GM19468 (cell line): Measurements from ENCODE around the gene STXBP1.

Experiments used
- ATAC-seq: cut with Tn5 transposase; IDR thresholded peaks from one replicate; pipeline ENCODE4 v1.9.1; 2021; ENCODE audit warnings: mild to moderate bottlenecking, moderate library complexity, moderate number of reproducible peaks; ENCODE audit not compliant: unreplicated experiment; ENCODE audit errors: extremely low read depth

The STXBP1 gene

DNA sequence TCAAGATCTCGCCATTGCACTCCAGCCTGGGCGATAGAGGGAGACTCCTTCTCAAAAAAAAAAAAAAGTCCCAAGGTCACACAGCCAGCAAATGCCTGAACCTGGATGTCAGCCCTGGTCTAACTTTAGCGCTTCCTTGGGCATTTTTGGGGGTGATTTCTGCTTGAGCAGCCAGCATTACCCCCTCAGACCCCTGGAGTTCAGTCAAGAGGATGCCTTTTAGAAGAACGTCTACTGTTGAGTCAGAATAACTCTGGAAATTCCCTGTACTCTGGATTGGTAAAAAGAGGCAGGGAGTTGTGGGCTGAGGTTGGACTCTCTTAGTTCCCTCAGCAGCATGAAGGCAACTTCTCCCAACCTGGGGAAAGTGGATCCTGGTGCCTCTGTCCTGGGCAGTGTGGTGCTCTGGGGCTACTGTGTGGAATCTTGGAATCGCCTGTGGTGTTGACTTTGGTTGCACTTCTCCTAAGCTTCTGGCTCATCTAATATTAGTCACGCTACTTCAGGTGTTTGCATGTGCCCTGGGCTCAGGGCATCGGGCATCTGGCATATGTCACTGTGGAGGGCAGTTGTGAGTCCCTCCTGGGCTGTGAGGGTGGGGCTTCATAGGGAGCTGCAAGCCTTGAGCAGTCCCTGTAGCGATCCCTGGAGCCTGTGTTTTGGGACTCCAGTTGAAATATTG lies 32.2 kb downstream of the STXBP1 start:
- ATAC-seq, result no peak

DNA sequence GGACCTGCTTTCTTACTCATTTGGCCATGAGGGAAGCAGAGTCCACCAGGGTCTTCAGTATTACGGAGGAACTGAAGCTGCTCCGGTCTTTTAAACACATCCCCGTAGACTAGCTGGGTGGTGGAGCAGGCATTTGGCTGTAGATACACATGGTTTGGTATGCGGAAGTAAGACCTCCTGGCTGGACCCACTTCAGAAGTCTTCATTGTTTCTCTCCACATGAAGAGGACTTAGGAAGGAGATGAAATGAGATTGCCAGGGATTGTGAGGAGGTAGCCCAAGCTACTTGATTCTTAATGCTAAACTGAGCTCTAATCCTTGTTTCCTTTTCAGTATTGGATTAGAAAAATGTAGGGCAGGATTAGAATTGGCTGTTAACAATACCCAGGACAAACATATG lies 32.9 kb downstream of the STXBP1 start:
- no peak for ATAC-seq

DNA sequence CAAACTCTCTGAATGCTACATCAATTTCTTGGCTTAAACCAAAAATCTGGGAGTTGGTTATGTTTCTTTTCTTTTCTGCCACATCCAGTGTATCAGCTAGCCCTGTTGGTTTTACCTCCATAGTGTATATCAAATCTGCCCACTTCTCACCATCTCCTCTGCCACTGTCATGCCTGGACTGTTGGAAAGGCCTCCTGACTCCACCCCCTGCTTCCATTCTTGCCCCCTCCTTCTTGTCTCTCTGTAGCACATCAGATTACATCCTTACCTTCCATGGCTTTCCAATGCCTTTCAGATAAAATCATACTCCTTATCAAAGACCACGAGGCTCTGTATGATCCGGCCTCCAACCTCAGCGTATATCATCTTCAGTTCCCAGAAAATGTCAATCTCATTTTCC lies 35.4 kb downstream of the STXBP1 start:
- no peak for ATAC-seq

DNA sequence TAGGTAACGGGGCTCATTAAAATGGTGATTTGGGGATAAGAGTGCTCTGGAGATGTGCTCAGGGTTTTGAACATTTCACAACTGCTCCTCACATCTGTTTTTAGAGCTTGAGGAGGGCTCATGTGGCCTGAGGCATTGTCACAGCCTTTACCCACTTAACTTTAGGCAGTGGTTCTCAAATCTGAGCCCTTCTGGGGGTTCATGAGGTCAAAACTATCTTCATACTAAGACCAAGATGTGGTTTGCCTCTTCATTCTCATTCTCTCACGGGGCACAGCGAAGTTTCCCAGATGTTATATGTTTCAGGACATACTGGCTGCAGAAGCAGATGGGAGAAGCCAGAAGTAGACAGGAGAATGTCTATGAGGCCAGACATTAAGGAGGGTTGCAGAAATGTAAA lies 38.4 kb downstream of the STXBP1 start:
- ATAC-seq, result no peak

DNA sequence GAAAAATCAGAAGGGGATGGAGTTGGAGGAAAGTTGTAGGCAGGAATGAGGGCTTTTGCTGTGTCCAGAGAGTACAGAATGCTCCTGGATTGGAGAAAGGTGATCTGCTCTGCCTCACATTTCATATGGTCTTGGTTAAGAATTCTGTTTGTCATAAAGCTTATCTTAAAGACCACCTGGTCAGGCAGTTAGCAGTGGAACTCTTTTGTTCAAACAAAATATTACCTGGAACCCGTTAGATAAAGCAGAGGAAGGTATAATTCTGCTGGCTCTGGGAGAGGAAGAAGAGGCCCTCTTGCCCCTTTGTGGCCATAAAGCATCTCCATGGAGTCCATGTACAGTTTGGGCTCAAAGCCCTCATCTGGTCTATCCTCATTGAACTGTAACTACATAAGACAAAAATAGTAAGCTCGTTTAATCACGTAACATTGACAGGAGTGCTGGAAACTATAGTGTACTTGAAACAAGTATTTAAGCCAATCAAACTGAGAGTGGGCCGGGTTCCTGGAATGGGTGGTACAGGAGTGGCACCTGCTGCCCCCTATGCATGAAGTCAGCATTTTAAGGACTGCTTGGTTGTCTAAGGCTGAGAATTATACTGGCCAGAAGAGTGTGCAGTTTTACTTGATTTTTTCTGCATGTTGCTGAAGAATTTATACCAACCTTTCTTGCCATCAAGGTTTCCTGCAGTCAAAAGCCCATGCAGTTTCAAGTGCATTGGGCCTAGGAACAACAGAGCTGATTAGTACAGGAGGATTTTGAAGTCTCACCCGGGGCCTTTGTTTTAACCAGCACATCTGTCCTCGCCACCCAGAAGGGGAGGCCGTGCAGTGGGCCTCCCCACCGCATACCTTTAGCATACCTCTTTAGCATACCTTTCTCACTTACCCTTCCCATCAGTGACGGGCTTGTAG lies 39.9 kb downstream of the STXBP1 start:
- no peak for ATAC-seq

DNA sequence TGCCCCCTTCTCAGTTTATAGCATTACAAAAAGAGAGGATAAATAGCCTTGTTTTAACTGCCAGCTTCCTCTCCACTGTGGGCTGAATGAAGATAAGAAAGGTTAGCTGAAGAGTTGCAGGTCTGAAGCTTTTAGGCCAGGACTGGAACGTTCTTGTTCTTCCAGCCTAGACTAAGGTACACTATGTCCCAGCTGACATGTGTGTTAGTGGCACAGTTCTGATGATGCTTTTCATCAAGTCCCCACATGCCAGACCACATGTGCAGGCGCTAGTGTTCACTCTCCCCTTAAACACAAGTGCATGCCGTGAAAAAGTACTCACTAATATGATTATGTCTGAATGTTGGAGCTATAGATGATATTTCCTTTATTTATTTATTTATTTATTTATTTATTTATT lies 40.7 kb downstream of the STXBP1 start:
- no peak for ATAC-seq

- ATAC-seq, result no peak
Measured at GRCh38 chr9:127654619-127655018, 42.5 kb downstream of the STXBP1 start.

GRCh38 chr9:127658428-127658827 lies 46.4 kb downstream of the STXBP1 start:
- no peak for ATAC-seq

GRCh38 chr9:127660886-127661741 lies 49.0 kb downstream of the STXBP1 start:
- ATAC-seq, result no peak

- ATAC-seq, result no peak
Measured at GRCh38 chr9:127662617-127663016, 50.5 kb downstream of the STXBP1 start.

GRCh38 chr9:127664324-127664677 lies 52.2 kb downstream of the STXBP1 start:
- ATAC-seq, result no peak

- no peak for ATAC-seq
Measured at GRCh38 chr9:127664678-127665507, 52.8 kb downstream of the STXBP1 start.

DNA sequence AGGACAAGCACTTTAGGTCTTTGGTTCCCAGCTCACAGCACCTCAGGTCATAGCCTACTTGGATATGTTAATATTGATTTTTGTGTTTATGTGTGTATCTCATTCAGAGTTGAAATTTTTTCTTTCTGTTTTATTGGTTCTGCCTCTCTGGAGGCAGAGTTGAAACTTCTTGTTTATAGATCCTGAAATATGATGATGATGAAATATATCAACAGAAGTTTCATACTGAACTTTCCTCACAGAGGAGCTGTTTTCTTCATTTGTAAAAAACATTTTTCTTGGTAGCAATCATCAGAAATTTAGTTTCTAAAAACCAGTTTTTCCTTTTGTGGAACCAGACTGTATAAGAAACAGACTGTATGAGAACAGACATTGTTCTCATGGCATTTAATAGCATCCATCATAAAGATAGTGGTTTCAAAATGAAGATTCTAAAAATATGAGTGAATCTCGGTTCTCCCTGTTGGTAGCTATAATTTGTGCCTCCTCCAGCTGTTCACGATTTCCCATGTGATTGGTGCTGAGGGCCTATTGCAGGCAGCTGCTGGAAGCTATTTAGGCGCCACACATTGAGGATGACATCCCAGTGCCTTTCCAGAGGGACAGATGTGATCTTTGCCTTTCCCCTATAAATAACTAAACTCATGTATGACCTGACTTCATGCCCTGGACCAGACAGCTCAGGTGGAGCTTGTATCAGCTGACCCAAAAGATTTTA lies 55.2 kb downstream of the STXBP1 start:
- no peak for ATAC-seq

GRCh38 chr9:127667906-127668305 lies 55.8 kb downstream of the STXBP1 start:
- no peak for ATAC-seq

- no peak for ATAC-seq
Measured at GRCh38 chr9:127673234-127673633, 61.2 kb downstream of the STXBP1 start.

DNA sequence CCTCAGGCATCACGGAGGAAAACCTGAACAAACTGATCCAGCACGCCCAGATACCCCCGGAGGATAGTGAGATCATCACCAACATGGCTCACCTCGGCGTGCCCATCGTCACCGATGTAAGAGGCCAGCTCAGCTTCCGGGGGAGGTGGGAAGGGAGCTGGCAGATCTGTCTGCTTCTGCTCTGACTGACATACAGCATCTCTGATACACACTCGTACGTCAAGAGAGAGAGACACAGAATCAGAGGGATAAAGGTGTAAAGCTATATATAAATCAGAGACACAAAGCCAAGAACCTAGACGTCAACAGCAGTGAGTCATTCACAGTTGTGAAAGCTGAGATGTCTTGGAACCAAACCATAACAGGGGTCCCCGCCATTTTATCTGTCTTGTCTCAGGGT lies 64.6 kb downstream of the STXBP1 start:
- ATAC-seq, result no peak

DNA sequence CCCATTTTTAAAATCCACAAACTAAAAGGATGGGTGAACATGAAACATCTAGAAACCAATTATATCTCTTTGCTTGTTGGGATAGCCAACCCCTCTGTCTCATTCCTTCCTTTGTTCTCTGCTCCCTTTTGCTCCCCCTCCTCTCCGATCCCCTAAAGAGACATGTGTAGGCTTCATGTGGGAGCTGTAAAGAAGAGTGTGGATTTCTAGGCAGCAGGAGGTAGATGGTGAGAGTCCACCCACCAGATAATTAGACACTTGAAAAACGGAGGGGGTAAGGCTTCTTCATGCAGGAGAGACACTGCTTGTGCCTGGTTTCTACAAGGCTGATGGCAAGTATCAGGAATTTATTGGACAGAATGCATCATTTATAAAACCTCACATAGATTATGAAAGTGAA lies 67.4 kb downstream of the STXBP1 start:
- no peak for ATAC-seq

GRCh38 chr9:127680226-127680625 lies 68.1 kb downstream of the STXBP1 start:
- ATAC-seq, result no peak

GRCh38 chr9:127680846-127681245 lies 68.8 kb downstream of the STXBP1 start:
- ATAC-seq, result no peak
